Nephron progenitor cell (in vitro differentiated cells): ENCODE measurements around the gene CUL4B.

Experiments
- DNase-seq: peaks from one replicate; pipeline ENCODE4 v3.0.0; 2021
- H3K27ac Mint-ChIP-seq: 2 replicates; pipeline ENCODE4 v1.8.0; 2021; ENCODE audit warnings: mild to moderate bottlenecking, moderate library complexity, mixed read lengths
- H3K27me3 Mint-ChIP-seq: 2 replicates; pipeline ENCODE4 v1.8.0; 2021; ENCODE audit warnings: mild to moderate bottlenecking, low read depth, mixed read lengths; ENCODE audit not compliant: poor library complexity
- H3K36me3 Mint-ChIP-seq: 2 replicates; pipeline ENCODE4 v1.8.0; 2021; ENCODE audit warnings: low read depth, mixed read lengths
- H3K4me1 Mint-ChIP-seq: 2 replicates; pipeline ENCODE4 v1.8.0; 2021; ENCODE audit warnings: mixed read lengths
- H3K4me3 Mint-ChIP-seq: 2 replicates; pipeline ENCODE4 v1.8.0; 2021; ENCODE audit warnings: mild to moderate bottlenecking, moderate library complexity, mixed read lengths
- H3K9me3 Mint-ChIP-seq: 2 replicates; pipeline ENCODE4 v1.8.0; 2021; ENCODE audit warnings: mild to moderate bottlenecking, moderate library complexity, mixed read lengths
- CTCF ChIP-seq: fragments of 200-600 bp; sonication (generic); IDR thresholded peaks from 2 replicates; pipeline ENCODE4 v1.5.0; 2021; ENCODE audit warnings: antibody characterized with exemption

Gene CUL4B

GRCh38 chrX:120570011-120570600 is 9.3 kb upstream of the CUL4B start:
- H3K36me3 Mint-ChIP-seq: peaks cover 7% of the 10 kb centered on the region
- peaks cover 49% of the 10 kb centered on the region for H3K9me3 Mint-ChIP-seq
- TF ChIP-seq CTCF: no peak
- DNase-seq: no peak
- H3K27me3 Mint-ChIP-seq: peaks cover 7% of the 10 kb centered on the region
- H3K4me3 Mint-ChIP-seq: no peak overlapping the region
- no peaks in the 10 kb centered on the region for H3K4me1 Mint-ChIP-seq
- no peak overlapping the region for H3K27ac Mint-ChIP-seq

GRCh38 chrX:120568609-120569008 is 7.8 kb upstream of the CUL4B start:
- H3K27me3 Mint-ChIP-seq: peaks cover 7% of the 10 kb centered on the region
- TF ChIP-seq CTCF: no peak
- no peaks in the 10 kb centered on the region for H3K36me3 Mint-ChIP-seq
- no peak for DNase-seq
- H3K9me3 Mint-ChIP-seq: peaks cover 43% of the 10 kb centered on the region
- H3K4me3 Mint-ChIP-seq: no peak overlapping the region
- no peak overlapping the region for H3K27ac Mint-ChIP-seq
- H3K4me1 Mint-ChIP-seq: no peaks in the 10 kb centered on the region

GRCh38 chrX:120568035-120568434 is 7.3 kb upstream of the CUL4B start:
- H3K27me3 Mint-ChIP-seq: peaks cover 7% of the 10 kb centered on the region
- no peaks in the 10 kb centered on the region for H3K36me3 Mint-ChIP-seq
- no peak overlapping the region for H3K27ac Mint-ChIP-seq
- no peak overlapping the region for H3K4me3 Mint-ChIP-seq
- H3K4me1 Mint-ChIP-seq: no peaks in the 10 kb centered on the region
- DNase-seq: no peak
- TF ChIP-seq CTCF: no peak
- H3K9me3 Mint-ChIP-seq: peaks cover 43% of the 10 kb centered on the region

- no peaks in the 10 kb centered on the region for H3K36me3 Mint-ChIP-seq
- no peak for DNase-seq
- no peak for TF ChIP-seq CTCF
- H3K4me1 Mint-ChIP-seq: peaks cover 11% of the 10 kb centered on the region
- H3K27me3 Mint-ChIP-seq: peaks cover 7% of the 10 kb centered on the region
- peaks cover 44% of the 10 kb centered on the region for H3K9me3 Mint-ChIP-seq
- H3K27ac Mint-ChIP-seq: no peak overlapping the region
- H3K4me3 Mint-ChIP-seq: no peak overlapping the region
These were observed 6.1 kb upstream of the CUL4B start for GRCh38 chrX:120566817-120567216.

- H3K36me3 Mint-ChIP-seq: no peaks in the 10 kb centered on the region
- H3K4me1 Mint-ChIP-seq: peaks cover 15% of the 10 kb centered on the region
- H3K4me3 Mint-ChIP-seq: no peak overlapping the region
- peaks cover 7% of the 10 kb centered on the region for H3K27me3 Mint-ChIP-seq
- no peak overlapping the region for H3K27ac Mint-ChIP-seq
- no peak for DNase-seq
- TF ChIP-seq CTCF: no peak
- H3K9me3 Mint-ChIP-seq: peaks cover 38% of the 10 kb centered on the region
These were observed 4.2 kb upstream of the CUL4B start for GRCh38 chrX:120564925-120565324.

GRCh38 chrX:120562569-120562926 is 1.8 kb upstream of the CUL4B start:
- Mint-ChIP-seq H3K27ac (peak overlapping the region; percentile 9), H3K4me3 (peak overlapping the region; percentile 91), H3K27me3 (no peaks in the 10 kb centered on the region), H3K9me3 (peaks cover 31% of the 10 kb centered on the region), H3K4me1 (peaks cover 26% of the 10 kb centered on the region), H3K36me3 (peaks cover under 1% of the 10 kb centered on the region)
- no peak for DNase-seq
- no peak for TF ChIP-seq CTCF
